Gastroesophageal sphincter (tissue), 4 donors: ENCODE measurements around the gene GFAP. TPM values are rescaled to one million over a fixed set of nuclear protein-coding genes. Genes with fewer than 3 reads are reported as not detected.

ENCODE experiments used
- ATAC-seq: fragments of 150-250 bp; one replicate; pipeline ENCODE4 v1.9.1; 2016; ENCODE audit warnings: mild to moderate bottlenecking, moderate library complexity
- H3K27ac ChIP-seq, 4 donors: fragments of 200-600 bp; sonication (generic) in 3 of 4; 1 replicate in 3 of 4; 2 replicates in 1 of 4; pipeline ENCODE4 v1.5.1; 2016 to 2019
- H3K27me3 ChIP-seq: fragments of 200-600 bp; sonication (generic); one replicate; pipeline ENCODE4 v1.5.1; 2019
- H3K36me3 ChIP-seq, 2 donors: fragments of 200-600 bp; sonication (generic); one replicate each; pipeline ENCODE4 v1.5.1; 2019; ENCODE audit warnings: control low read depth in 1 of 2
- H3K4me1 ChIP-seq, 3 donors: fragments of 200-600 bp; sonication (generic); 1 replicate in 2 of 3; 2 replicates in 1 of 3; pipeline ENCODE4 v1.5.1; 2016 to 2019; ENCODE audit warnings: control low read depth in 2 of 3
- H3K4me3 ChIP-seq, 2 donors: fragments of 200-600 bp; sonication (generic); one replicate each; pipeline ENCODE4 v1.5.1; 2019; ENCODE audit warnings: mild to moderate bottlenecking in 1 of 2, moderate library complexity in 1 of 2
- H3K9me3 ChIP-seq, 3 donors: fragments of 200-600 bp; sonication (generic); one replicate each; pipeline ENCODE4 v1.5.1; 2017 to 2019; ENCODE audit warnings: control low read depth in 2 of 3
- CTCF ChIP-seq, 4 experiments: fragments of 200-600 bp in 2 of 4; fragments of 450-650 bp in 2 of 4; sonication (generic) in 1 of 4; IDR thresholded peaks; one replicate each; pipeline ENCODE4 v1.5.1; 2017 to 2019; ENCODE audit warnings: antibody characterized with exemption in 4 of 4, mild to moderate bottlenecking in 2 of 4, moderate library complexity in 2 of 4
- EP300 ChIP-seq: sonication (generic); formaldehyde crosslinking; IDR thresholded peaks from one replicate; pipeline ENCODE4 v1.6.1; 2017; ENCODE audit warnings: antibody characterized with exemption, mild to moderate bottlenecking
- POLR2A ChIP-seq, 2 donors: fragments of 450-650 bp; IDR thresholded peaks; one replicate each; pipeline ENCODE4 v1.6.1; 2017; ENCODE audit warnings: antibody characterized with exemption in 2 of 2, mild to moderate bottlenecking in 2 of 2, moderate library complexity in 1 of 2
- POLR2AphosphoS5 ChIP-seq: sonication (generic); formaldehyde crosslinking; IDR thresholded peaks from one replicate; pipeline ENCODE4 v1.6.1; 2017; ENCODE audit warnings: antibody characterized with exemption
- WGBS, 2 donors: methylation state at CpG; one replicate each; pipeline ENCODE4 v1.1.5; 2018; ENCODE audit warnings: low coverage in 1 of 2; 5-methylcytosine and 5-hydroxymethylcytosine counted together
- small RNA-seq, 4 donors: library from RNA; depleted of rRNA; stranded (forward); fragments of <200 nt; gene quantifications; one replicate each; pipeline ENCODE3, GENCODE V24; 2016
- total RNA-seq, 4 donors: library from RNA; depleted of rRNA; stranded (reverse); fragments of >200 nt; gene quantifications; one replicate each; pipeline ENCODE4 v1.1.0, GENCODE V29; 2016

The GFAP gene
- total RNA-seq, 4 donors from 2014 or later: 0.77 to 3.8 (median 1.1) TPM; not detected in 1

DNA sequence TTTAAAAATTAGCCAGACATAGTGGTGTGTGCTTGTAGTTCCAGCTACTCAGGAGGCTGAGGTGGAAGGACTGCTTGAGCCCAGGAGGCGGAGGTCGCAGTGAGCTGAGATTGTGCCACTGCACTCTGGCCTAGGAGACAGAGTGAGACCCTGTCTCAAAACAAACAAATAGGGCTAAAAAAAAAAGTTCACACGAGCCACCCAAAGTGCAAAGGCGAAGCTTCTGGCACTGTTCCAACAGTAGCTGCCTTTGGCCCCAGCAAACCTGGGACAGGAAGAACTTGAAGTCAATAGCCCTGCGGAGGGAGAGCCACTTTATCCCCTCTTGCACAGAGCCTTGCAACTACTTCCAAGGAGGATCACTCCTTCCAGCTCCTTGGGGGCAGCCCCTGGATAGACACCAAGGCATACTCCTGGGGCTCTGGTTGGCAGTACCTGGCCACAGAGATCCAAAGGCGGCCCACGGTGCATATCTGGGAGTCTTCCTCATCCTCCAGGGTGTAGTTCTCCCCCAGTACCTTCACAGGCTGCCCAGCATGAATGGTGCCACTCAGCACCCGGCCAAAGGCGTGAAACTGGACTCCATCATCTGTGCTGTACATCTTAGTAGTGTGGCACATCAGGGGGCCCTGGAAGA, 52.9 kb downstream of the GFAP start:
- H3K27ac ChIP-seq: no peak overlapping the region
- WGBS, 2 donors: 64 to 93% methylated on average over 3 to 5 of the region's 9 CpGs
- TF ChIP-seq CTCF (IDR thresholded peaks at IDR 0.05): no peak
- TF ChIP-seq EP300: no peak
- TF ChIP-seq POLR2AphosphoS5: no peak
- no peak for TF ChIP-seq POLR2A (IDR thresholded peaks at IDR 0.05)
- H3K27me3 ChIP-seq: no peaks in the 10 kb centered on the region
- peaks cover 0 to 97% of the 10 kb centered on the region in 2 donors for H3K36me3 ChIP-seq
- no peak for ATAC-seq
- H3K4me1 ChIP-seq: no peaks in the 10 kb centered on the region
- no peak overlapping the region for H3K4me3 ChIP-seq
- H3K9me3 ChIP-seq: no peaks in the 10 kb centered on the region

DNA sequence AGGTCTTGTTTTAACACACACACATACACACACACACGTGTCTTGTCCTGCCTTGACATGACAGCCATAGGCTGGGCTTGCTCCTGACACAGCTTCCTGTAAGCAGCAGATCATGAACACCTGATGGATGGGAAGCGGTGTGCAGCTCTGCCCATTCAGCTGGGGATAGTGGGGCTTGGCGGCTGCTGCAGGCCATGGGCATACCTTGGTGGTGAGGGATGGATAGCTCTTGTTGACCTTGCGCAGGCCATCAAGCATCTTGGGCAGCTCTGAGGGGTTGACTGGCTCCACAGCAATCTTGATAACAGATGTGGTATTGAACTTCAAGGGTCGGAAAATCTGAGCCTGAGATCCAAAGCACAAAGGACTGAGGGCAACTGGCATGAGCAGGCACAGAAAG, 55.6 kb downstream of the GFAP start:
- Histone ChIP-seq H3K27ac (no peak overlapping the region), H3K27me3 (no peaks in the 10 kb centered on the region), H3K36me3 (peaks cover 0 to 100% of the 10 kb centered on the region in 2 donors), H3K4me3 (no peak overlapping the region), H3K9me3 (no peaks in the 10 kb centered on the region), H3K4me1 (no peaks in the 10 kb centered on the region)
- WGBS, 2 donors: 60 to 92% methylated on average over 1 to 3 of the region's 5 CpGs
- ATAC-seq: no peak
- no peak for TF ChIP-seq POLR2A (IDR thresholded peaks at IDR 0.05)
- TF ChIP-seq EP300: no peak
- no peak for TF ChIP-seq CTCF (IDR thresholded peaks at IDR 0.05)
- no peak for TF ChIP-seq POLR2AphosphoS5

DNA sequence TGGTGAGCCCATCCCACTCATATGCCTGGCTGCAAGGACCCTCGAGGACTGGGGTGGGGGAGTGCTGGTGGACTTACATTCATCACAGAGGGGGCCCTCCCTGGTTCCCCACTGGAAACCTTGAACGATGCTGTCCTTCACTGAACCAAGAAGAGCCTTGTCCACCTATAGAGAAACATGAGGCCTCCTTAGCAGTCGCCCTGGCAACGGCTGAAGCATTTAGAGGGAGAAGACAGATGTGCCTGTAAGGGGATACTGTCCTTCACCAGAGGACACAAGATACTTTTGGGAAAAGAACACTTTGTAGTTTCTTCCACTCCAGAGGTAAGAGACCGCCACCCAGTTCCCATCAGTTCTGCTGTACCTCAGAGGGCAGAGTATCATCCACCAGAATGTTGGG, 61.1 kb downstream of the GFAP start:
- TF ChIP-seq CTCF (IDR thresholded peaks at IDR 0.05): no peak
- TF ChIP-seq POLR2AphosphoS5: no peak
- no peak for TF ChIP-seq EP300
- TF ChIP-seq POLR2A (IDR thresholded peaks at IDR 0.05): no peak
- Histone ChIP-seq H3K36me3 (peaks cover 4 to 99% of the 10 kb centered on the region in 2 donors), H3K27me3 (no peaks in the 10 kb centered on the region), H3K9me3 (no peaks in the 10 kb centered on the region), H3K4me3 (no peak overlapping the region), H3K27ac (no peak overlapping the region), H3K4me1 (no peaks in the 10 kb centered on the region)
- 100% methylated on average over 2 of the region's 5 CpGs; no CpG with 5 or more reads in 1 of the 2 donors for WGBS, 2 donors
- no peak for ATAC-seq

Small RNAs within 50 kb of the gene (small RNA-seq; reads per million reads assigned to genes)
- gene CCDC103: 0 reads per million in 4 donors
- gene MIR6783: 0 reads per million in 4 donors
- gene RN7SL405P: 0 reads per million in 4 donors

Other genes starting within 250 kb of the GFAP start
- gene CCDC43, start 225.7 kb downstream of the GFAP start, total RNA-seq: 10 to 100 TPM; 16.7 to 21.0 (median 18.6) TPM
- 1 to 10 TPM in 3 of 4 donors, under 1 TPM in 1; 0.96 to 7.2 (median 3.9) TPM for gene DBF4B, start 206.8 kb downstream of the GFAP start, total RNA-seq
- 1 to 10 TPM in 3 of 4 donors, under 1 TPM in 1; 0.10 to 4.2 (median 1.3) TPM for gene ADAM11, start 156.5 kb downstream of the GFAP start, total RNA-seq
- 10 to 100 TPM; 28.2 to 78.3 (median 44.5) TPM for gene GJC1, start 85.2 kb downstream of the GFAP start, total RNA-seq
- 1 to 10 TPM; 1.1 to 2.5 (median 1.5) TPM for gene HIGD1B, start 67.6 kb downstream of the GFAP start, total RNA-seq
- gene EFTUD2, start 16.1 kb downstream of the GFAP start, total RNA-seq: 10 to 100 TPM; 45.1 to 71.2 (median 57.8) TPM
- gene KIF18B, start 32.3 kb upstream of the GFAP start, total RNA-seq: under 1 TPM in 3 of 4 donors, not detected in 1; 0.08 to 0.35 (median 0.27) TPM
- gene C1QL1, start 52.8 kb upstream of the GFAP start, total RNA-seq: 1 to 10 TPM; 4.1 to 7.1 (median 5.0) TPM
- gene DCAKD, start 136.1 kb upstream of the GFAP start, total RNA-seq: 10 to 100 TPM; 50.3 to 68.2 (median 58.0) TPM
- 100 to 1,000 TPM in 1 of 4 donors, 10 to 100 TPM in 3; 63.5 to 129 (median 69.1) TPM for gene NMT1, start 145.8 kb upstream of the GFAP start, total RNA-seq
- 100 to 1,000 TPM in 2 of 4 donors, 10 to 100 TPM in 2; 50.4 to 147 (median 81.8) TPM for gene PLCD3, start 217.0 kb upstream of the GFAP start, total RNA-seq
- 10 to 100 TPM; 15.0 to 28.8 (median 23.5) TPM for gene ACBD4, start 220.2 kb upstream of the GFAP start, total RNA-seq
- gene HEXIM1, start 233.0 kb upstream of the GFAP start, total RNA-seq: 10 to 100 TPM; 48.3 to 56.3 (median 53.8) TPM
- 10 to 100 TPM in 1 of 4 donors, 1 to 10 TPM in 3; 3.8 to 11.1 (median 8.6) TPM for gene HEXIM2, start 246.4 kb upstream of the GFAP start, total RNA-seq